GM19328 (cell line): ENCODE data around the gene FCGR3A.
"Not testable (repeated sequence)": the region's sequence is repeated elsewhere in the genome, so short reads cannot be mapped to it uniquely, and the experiment has no call there.

ENCODE experiments used
- ATAC-seq: cut with Tn5 transposase; IDR thresholded peaks from one replicate; pipeline ENCODE4 v1.9.1; 2021; ENCODE audit warnings: mild to moderate bottlenecking, moderate library complexity; ENCODE audit not compliant: unreplicated experiment

Gene FCGR3A

DNA sequence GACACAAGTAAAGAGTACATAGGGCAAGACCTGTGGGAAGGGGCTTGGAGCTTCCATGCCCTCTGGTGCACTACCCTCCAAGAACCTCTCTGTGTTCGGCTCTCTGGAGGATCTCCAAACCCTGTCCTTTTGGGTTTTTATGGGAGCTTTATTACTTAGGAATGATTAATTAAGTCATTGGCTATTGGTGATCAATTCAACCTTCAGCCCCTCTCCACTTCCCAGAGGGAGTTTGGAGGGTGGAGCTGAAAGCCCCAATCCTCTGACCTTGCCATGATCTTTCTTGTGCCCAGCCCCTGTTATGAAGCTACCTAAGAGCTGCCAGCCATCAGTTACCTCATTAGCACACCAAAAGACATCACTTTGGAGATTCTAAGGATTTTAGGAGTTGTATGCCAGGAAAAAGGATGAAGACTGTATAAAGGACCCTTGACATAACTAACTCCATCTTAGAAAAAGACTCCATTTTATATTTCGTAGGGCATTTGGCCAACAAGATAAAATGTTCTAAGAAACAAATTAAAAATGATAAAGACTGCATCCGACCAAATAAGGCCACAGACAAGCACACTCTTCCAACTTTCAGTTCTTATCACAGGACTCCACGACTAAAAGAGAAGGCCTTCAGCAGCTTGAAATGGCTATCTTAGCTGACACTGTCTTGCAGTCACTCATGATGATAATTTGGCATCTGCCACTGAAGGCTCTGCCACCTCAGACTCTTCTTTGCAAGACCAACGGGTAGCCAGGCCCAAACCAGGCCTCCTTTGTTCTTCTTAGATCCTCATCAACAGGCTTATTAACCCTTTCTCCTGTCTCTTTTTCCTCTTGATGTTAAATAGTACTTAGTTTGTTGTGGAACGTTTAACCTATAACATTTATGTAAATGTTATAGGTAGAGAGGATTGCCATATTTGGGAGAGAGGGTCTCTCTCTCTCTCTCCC, 8.2 kb upstream of the FCGR3A start:
- ATAC-seq: not testable (repeated sequence)

- not testable (repeated sequence) for ATAC-seq
These were observed 7.4 kb upstream of the FCGR3A start for GRCh38 chr1:161556990-161557389.

DNA sequence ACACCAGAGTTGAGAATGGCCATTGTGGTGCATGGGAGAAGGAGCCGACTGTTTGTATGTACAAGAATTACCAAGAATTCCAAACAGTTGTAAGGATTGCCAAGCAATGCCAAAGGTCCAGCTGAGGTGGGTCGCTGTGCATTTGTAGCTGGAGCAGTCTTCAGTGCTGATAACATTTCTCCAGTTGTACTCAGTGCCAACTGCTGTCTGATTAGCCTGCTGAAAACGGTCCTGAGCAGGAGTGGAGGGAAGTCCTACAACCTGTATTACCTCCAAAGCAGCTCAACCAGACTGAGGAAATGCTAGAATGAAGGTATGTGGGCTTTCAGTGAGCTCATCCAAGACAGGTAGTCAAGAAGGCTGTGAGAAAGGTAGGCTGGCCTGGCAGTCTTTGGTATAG, 6.5 kb upstream of the FCGR3A start:
- ATAC-seq: not testable (repeated sequence)

DNA sequence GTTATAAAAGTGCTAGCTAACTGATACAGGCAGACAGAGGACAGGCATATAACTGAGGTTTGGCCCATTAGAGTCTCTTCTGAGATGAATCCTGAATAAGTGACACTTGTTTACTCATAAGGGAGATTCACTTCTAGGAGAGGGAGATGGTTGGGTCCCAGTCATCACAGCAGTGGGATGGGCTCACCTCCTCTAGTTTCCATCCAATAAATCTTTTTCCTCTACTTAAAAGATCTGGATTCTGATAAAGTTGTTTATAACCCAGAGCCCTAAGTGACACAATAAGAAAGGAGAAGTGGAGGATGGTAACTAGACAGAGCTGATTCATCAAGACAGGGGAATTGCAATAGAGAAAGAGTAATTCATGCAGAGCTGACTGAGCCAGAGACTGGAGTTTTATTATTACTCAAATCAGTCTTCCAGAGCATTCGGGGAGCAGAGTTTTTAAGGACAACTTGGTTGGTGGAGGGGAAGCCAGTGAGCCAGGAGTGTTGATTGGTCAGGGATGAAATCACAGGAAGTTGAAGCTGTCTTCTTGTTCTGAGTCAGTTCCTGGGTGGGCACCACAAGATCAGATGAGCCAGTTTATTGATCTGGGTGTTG, 5.3 kb upstream of the FCGR3A start:
- not testable (repeated sequence) for ATAC-seq

DNA sequence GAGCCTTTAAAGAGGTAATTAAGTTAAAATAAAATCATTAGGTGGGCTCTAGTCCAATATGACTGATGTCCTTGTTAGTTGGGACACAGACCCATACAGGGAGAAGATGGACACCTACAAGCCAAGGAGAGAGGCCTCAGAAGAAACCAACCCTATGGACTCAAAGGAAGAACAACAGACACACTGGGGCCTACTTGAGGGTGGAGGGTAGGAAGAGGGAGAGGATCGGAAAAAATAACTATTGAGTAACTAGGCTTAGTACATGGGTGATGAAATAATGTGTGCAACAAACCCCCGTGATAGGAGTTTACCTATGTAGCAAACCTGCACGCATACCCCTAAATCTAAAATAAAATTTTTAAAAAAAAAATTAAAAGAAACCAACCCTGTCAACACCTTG, 4.7 kb upstream of the FCGR3A start:
- ATAC-seq: not testable (repeated sequence)

DNA sequence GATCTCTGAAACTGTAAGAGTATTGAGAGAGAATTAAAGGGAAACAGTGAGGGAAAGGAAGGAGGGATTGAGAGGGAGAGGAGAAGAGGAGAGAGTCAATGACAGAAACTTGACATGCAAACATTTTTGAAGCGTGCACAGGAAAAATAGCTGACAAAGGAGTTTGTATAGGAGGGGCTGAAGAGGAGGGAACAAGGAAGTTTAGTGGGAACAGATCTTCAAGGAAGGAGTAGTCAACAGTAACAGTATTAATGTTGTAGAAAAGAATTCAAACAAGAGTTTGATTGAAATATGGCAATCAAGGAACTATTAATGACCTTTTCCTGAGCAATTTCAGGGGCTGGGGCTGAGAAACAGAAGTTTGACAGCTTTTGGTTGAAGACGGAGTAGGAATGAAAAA, 4.0 kb upstream of the FCGR3A start:
- not testable (repeated sequence) for ATAC-seq

GRCh38 chr1:161550942-161551341, 1.3 kb upstream of the FCGR3A start:
- not testable (repeated sequence) for ATAC-seq

DNA sequence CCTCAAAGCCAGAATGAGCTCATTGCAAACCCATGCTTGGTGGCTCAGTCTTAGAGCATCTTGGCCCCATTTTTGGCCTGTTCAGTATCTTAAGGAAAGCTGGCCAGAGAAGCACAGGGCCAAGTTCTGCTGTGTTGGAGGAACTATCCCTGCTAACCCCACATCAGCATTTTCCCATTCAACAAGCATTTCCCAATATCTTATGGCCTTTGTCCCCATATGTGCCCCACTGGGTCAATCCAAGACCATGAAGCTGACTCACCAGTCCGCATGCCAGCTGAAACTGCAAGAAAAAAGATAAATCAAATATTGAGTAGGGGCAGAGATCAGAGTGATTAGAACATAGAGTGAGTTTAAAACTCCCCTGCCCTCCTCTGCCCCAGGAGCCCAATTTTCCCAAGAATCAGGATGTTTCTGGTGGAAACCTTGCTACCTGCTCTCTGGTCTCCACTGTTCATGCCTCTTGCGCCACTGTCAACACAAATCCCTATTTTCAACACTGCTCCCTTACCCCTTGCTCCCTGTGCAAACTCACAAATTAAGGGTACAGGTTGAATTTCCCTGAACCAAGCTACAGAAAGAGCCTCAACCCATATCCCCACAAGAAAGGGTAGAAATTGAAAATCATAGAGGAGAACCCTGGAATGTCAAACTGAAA, 740 bp downstream of the FCGR3A start:
- ATAC-seq: not testable (repeated sequence)

- ATAC-seq: not testable (repeated sequence)
These were observed 1.4 kb downstream of the FCGR3A start for GRCh38 chr1:161547995-161548741.

DNA sequence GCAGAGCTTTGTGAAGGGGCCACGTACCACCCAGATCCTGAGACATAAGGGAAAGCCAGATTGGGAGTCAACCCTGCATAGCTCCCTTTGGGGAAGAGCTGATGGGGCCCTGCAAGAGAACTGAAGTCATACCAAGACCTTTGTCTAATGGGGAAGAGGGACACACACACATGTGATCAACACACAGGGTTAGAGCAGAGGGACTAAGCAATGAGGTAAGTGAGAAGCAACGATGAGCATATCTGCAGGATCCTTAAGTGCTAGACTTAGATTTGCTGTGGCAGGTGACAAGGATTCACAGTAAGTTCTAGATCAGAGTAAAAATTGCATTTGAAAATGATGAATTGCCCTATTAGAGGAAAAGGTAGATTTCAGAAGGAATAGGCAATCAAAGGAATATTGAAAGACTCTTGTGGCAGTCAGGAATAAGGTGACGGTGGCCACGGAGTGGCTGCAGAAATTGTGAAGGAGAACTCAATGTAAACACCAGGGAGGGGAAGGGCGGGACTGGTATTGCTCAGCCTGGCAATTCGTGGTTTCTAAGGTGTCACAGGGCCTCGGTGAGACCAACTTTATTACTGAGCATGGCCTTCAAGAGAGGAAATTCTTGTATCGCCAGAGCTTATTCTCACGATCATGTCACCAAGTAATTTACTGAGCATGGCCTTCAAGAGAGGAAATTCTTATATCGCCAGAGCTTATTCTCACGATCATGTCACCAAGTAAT, 4.5 kb downstream of the FCGR3A start:
- ATAC-seq: not testable (repeated sequence)

DNA sequence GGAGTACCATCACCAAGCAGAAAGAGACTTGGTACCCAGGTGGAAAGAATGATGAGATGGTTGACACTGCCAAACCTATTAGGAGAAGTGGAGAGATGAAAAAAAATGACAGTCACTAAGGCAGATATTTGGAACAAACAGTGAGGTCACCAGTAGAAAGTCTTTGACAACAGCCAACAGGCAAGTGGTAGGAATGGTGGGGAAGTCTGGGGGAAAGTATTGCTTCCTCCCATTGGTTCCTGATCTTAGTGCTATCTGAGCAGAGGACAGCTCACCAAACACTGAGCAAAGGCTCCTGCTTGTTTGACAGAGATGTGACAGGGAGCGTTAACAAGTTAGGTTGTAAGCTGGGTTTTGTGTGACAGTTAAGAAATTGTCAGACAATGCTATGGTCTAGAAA, 6.5 kb downstream of the FCGR3A start:
- not testable (repeated sequence) for ATAC-seq

DNA sequence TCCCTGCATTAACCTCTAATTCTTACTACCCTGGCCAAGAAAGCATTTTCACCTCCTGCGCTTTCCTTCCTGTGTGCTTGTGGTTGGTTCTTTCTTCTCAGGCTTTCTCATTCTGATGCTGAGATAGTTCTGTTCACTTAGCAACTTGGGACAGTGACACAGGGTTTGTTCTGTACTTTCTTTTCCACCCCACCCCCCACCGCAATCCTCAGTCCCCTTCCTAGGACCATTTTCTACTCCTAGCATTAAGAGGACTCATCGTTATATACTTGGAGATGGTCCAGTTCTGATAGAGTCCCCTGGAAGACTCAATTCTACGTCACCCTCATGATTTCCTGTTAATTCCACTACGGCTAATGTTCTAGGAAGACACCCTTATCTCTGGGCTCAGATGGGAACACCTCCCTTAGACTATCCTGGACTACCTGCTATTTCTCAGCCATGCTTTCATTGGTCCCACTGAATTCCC, 7.5 kb downstream of the FCGR3A start:
- ATAC-seq: peak; percentile 48

GRCh38 chr1:161540570-161540960, 9.1 kb downstream of the FCGR3A start:
- peak; percentile 20 for ATAC-seq

GRCh38 chr1:161539731-161540569, 9.7 kb downstream of the FCGR3A start:
- peak; percentile 58 for ATAC-seq

DNA sequence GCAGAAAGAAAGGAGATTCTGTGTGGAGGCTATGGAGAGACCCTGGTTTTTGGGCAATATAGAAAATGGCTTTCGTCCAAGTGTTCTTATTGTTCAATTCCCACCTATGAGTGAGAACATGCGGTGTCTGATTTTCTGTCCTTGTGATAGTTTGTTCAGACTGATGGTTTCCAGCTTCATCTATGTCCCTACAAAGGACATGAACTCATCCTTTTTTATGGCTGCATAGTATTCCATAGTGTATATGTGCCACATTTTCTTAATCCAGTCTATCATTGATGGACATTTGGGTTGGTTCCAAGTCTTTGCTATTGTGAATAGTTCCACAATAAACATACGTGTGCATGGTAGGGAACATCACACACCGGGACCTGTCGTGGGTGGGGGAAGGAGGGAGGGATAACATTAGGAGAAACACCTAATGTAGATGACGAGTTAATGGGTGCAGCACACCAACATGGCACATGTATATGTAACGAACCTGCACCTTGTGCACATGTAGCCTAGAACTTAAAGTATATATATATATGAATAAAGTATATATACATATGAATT, 10.6 kb downstream of the FCGR3A start:
- not testable (repeated sequence) for ATAC-seq

DNA sequence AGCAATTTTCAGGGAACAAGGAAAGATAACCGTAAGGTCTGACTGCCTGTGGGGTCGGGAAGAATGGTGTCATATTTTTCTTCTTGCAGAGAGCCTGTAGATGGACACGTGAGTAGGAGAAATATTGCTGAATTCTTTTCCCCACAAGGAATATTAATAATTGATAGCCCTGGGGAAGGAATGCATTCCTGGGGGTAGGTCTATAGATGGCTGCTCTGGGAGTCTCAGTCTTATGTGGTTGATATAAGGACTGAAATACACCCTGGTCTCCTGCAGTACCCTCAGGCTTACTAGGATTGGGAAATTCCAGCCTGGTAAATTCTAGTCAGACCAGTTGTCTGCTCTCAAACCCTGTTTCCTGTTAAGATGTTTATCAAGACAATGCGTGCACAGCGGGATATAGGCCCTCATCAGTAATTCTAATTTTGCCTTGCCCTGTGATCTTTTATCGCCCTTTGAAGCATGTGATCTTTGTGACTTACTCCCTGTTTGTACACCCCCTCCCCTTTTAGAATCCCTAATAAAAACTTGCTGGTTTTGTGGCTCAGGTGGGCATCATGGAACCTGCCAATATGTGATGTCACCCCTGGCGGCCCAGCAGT, 12.4 kb downstream of the FCGR3A start:
- not testable (repeated sequence) for ATAC-seq

GRCh38 chr1:161532644-161533567, 16.7 kb downstream of the FCGR3A start:
- not testable (repeated sequence) for ATAC-seq
